Lower leg skin (tissue), 3 donors: Measurements from ENCODE around the gene PRODH.
"Not testable (repeated sequence)": the region's sequence is repeated elsewhere in the genome, so short reads cannot be mapped to it uniquely, and the experiment has no call there.

Source experiments
- CTCF ChIP-seq, 3 donors: fragments of 450-650 bp; IDR thresholded peaks; one replicate each; pipeline ENCODE4 v1.5.1; 2016; ENCODE audit warnings: antibody characterized with exemption in 3 of 3, mild to moderate bottlenecking in 3 of 3, moderate library complexity in 2 of 3
- POLR2A ChIP-seq, 2 donors: fragments of 450-650 bp; IDR thresholded peaks; one replicate each; pipeline ENCODE4 v1.6.1; 2016 to 2017; ENCODE audit warnings: antibody characterized with exemption in 2 of 2, mild to moderate bottlenecking in 1 of 2, moderate library complexity in 1 of 2

- not testable (repeated sequence) for TF ChIP-seq CTCF, POLR2A (IDR thresholded peaks at IDR 0.05)
Measured at GRCh38 chr22:18956956-18957355, 20.9 kb upstream of the PRODH start.
